NT2/D1 (cell line): ENCODE measurements around the gene SSTR3.

Experiments
- SUZ12 ChIP-seq: IDR thresholded peaks from 2 replicates; pipeline ENCODE4 v1.6.1; 2011; ENCODE audit not compliant: insufficient read length, insufficient read depth; ENCODE audit errors: extremely low read depth
- YY1 ChIP-seq: IDR thresholded peaks from 2 replicates; pipeline ENCODE4 v1.6.1; 2011; ENCODE audit not compliant: insufficient read length, insufficient read depth
- ZNF274 ChIP-seq: IDR thresholded peaks from 2 replicates; pipeline ENCODE4 v1.6.1; 2011; ENCODE audit warnings: mild to moderate bottlenecking, low read depth, low read length

DNA sequence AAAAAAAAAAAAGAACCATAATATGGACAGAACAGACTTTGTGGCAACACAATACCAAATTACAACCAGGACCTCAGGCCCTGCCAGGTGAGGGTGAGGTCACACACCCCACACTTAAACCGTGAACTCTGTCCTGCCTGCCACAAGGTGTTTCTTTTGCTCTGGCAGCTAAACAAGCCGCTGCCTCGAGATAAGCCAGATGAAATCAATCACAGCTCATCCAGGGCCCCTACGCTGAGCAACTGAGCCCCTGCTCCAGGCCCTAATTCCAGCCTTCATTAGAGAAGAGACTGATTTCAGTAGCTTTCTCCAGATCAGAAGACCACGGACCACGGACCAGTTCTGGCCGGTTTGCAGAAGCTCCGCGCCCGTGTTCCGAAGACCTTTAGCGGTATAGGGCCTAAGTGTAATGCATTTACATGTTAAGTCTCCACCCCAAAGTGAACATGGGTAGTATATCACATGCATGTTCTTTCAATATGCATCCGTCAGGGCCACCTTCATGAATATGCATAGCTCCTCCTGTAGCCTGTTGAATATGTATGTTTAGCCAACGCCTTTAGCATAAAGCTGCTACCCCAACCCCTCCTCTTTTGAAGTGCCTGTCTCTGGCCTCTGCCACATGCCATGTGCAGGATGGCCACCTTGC, 46.6 kb upstream of the SSTR3 start:
- TF ChIP-seq ZNF274 (no peak), YY1 (no peak), SUZ12 (no peak)
